SHP77 treated with DMSO at 0.1 percent for 48 hours (cell line): ENCODE measurements around the gene SLC30A5.
"Not testable (repeated sequence)": the region's sequence is repeated elsewhere in the genome, so short reads cannot be mapped to it uniquely, and the experiment has no call there.

ENCODE experiments used
- DNase-seq: peaks from one replicate; lab custom pipeline; 2025; lab: John Stamatoyannopoulos, UW

The SLC30A5 gene

GRCh38 chr5:69105996-69106906 lies 12.4 kb downstream of the SLC30A5 start:
- DNase-seq, result no peak

GRCh38 chr5:69108367-69108766 lies 14.6 kb downstream of the SLC30A5 start:
- DNase-seq, result not testable (repeated sequence)

- DNase-seq, result no peak
Measured at GRCh38 chr5:69113851-69114250, 20.0 kb downstream of the SLC30A5 start.

GRCh38 chr5:69115526-69115925 lies 21.7 kb downstream of the SLC30A5 start:
- no peak for DNase-seq

GRCh38 chr5:69129413-69129812 lies 35.6 kb downstream of the SLC30A5 start:
- DNase-seq, result no peak

- DNase-seq, result no peak
Measured at GRCh38 chr5:69130241-69130640, 36.4 kb downstream of the SLC30A5 start.

- no peak for DNase-seq
Measured at GRCh38 chr5:69131304-69131703, 37.5 kb downstream of the SLC30A5 start.

- DNase-seq, result no peak
Measured at GRCh38 chr5:69134126-69134525, 40.3 kb downstream of the SLC30A5 start.

GRCh38 chr5:69136293-69136692 lies 42.5 kb downstream of the SLC30A5 start:
- no peak for DNase-seq

GRCh38 chr5:69137208-69137607 lies 43.4 kb downstream of the SLC30A5 start:
- DNase-seq, result not testable (repeated sequence)

GRCh38 chr5:69137807-69138206 lies 44.0 kb downstream of the SLC30A5 start:
- no peak for DNase-seq

- DNase-seq, result no peak
Measured at GRCh38 chr5:69138766-69139165, 45.0 kb downstream of the SLC30A5 start.

GRCh38 chr5:69140239-69140638 lies 46.4 kb downstream of the SLC30A5 start:
- DNase-seq, result not testable (repeated sequence)

- DNase-seq, result no peak
Measured at GRCh38 chr5:69140827-69141226, 47.0 kb downstream of the SLC30A5 start.

- DNase-seq, result not testable (repeated sequence)
Measured at GRCh38 chr5:69148576-69148975, 54.8 kb downstream of the SLC30A5 start.

GRCh38 chr5:69148981-69149675 lies 55.3 kb downstream of the SLC30A5 start:
- no peak for DNase-seq

- DNase-seq, result no peak
Measured at GRCh38 chr5:69149676-69150010, 55.8 kb downstream of the SLC30A5 start.

GRCh38 chr5:69152731-69153130 lies 58.9 kb downstream of the SLC30A5 start:
- DNase-seq, result no peak

GRCh38 chr5:69156456-69156855 lies 62.6 kb downstream of the SLC30A5 start:
- no peak for DNase-seq

- no peak for DNase-seq
Measured at GRCh38 chr5:69158039-69158438, 64.2 kb downstream of the SLC30A5 start.

- no peak for DNase-seq
Measured at GRCh38 chr5:69160651-69161050, 66.8 kb downstream of the SLC30A5 start.

- DNase-seq, result peak; percentile 96
Measured at GRCh38 chr5:69166686-69167492, 73.1 kb downstream of the SLC30A5 start, which contains the start of gene CCNB1. TSS of gene CCNB1 (plus strand) at chr5:69167150. CDS start at chr5:69167263, 113 bp downstream.
